Endothelial cell of umbilical vein (primary cell): ENCODE results near the gene MACROD2. TPM values are rescaled to one million over a fixed set of nuclear protein-coding genes. Genes with fewer than 3 reads are reported as not detected.
"Not testable (repeated sequence)": the region's sequence is repeated elsewhere in the genome, so short reads cannot be mapped to it uniquely, and the experiment has no call there.

Experiments used
- BruUV-seq: library from RNA; stranded (reverse); fragments of 400-500 nt; replicated peaks from 2 replicates; lab custom pipeline; 2021; lab: Mats Ljungman, UMichigan
- CTCF ChIA-PET: fragments of 300-600, 350-600 bp; sonication (Branson Sonifier 250); formaldehyde crosslinking; loops from one replicate; lab custom pipeline; 2021; ENCODE audit warnings: antibody characterized with exemption, inconsistent platforms; lab: Charles Lee
- POLR2A ChIA-PET: fragments of 300-600, 350-600 bp; sonication (Branson Sonifier 250); formaldehyde crosslinking; loops from one replicate; lab custom pipeline; 2021; ENCODE audit warnings: antibody characterized with exemption, inconsistent platforms; lab: Charles Lee
- DNase-seq: peaks from one replicate; pipeline ENCODE4 v3.0.0-alpha.2; 2011; ENCODE audit warnings: low read depth, low spot score
- FAIRE-seq: peaks from 2 replicates; lab custom pipeline; 2011; peaks lifted over from hg19 to GRCh38; lab: Jason Lieb, UNC
- H2AFZ ChIP-seq: 2 replicates; pipeline ENCODE4 v1.6.0; 2012; ENCODE audit warnings: low read depth, low read length, control low read depth, inconsistent platforms
- H3K27ac ChIP-seq: 2 replicates; pipeline ENCODE4 v1.5.1; 2011; ENCODE audit warnings: low read depth, mild to moderate bottlenecking, control low read depth, low read length, moderate library complexity; ENCODE audit not compliant: insufficient read depth
- H3K27me3 ChIP-seq, 2 experiments: 2 replicates each; pipeline versions ENCODE4 v1.6.0 to v1.6.1; 2011; ENCODE audit warnings: low read length in 2 of 2, mixed read lengths in 1 of 2; ENCODE audit not compliant: control insufficient read depth in 2 of 2, insufficient read depth in 2 of 2
- H3K36me3 ChIP-seq, 2 experiments: 2 replicates in 1 of 2; 3 replicates in 1 of 2; pipeline ENCODE4 v1.5.1; 2011; ENCODE audit warnings: low read length in 2 of 2, mild to moderate bottlenecking in 1 of 2, moderate library complexity in 1 of 2; ENCODE audit not compliant: control insufficient read depth in 2 of 2, insufficient read depth in 2 of 2; ENCODE audit errors: extremely low read depth in 1 of 2
- H3K4me1 ChIP-seq: 3 replicates; pipeline ENCODE4 v1.5.1; 2011; ENCODE audit warnings: mild to moderate bottlenecking, low read length; ENCODE audit not compliant: control insufficient read depth, insufficient read depth; ENCODE audit errors: extremely low read depth
- H3K4me2 ChIP-seq: 2 replicates; pipeline ENCODE4 v1.6.1; 2011; ENCODE audit warnings: low read length, control low read depth, mixed read lengths; ENCODE audit not compliant: insufficient read depth
- H3K4me3 ChIP-seq, 3 experiments: fragments of 200-600 bp in 1 of 3; sonication (generic), shearing (Covaris generic) in 1 of 3; replicated peaks in 1 of 3; 2 replicates each; pipeline ENCODE4 v1.5.1; 2011 to 2016; ENCODE audit warnings: control low read depth in 3 of 3, low read length in 3 of 3, mild to moderate bottlenecking in 2 of 3, inconsistent platforms in 1 of 3, low read depth in 1 of 3, moderate library complexity in 1 of 3; ENCODE audit not compliant: insufficient read depth in 1 of 3
- H3K79me2 ChIP-seq: 2 replicates; pipeline ENCODE4 v1.6.0; 2012; ENCODE audit warnings: low read length, inconsistent platforms; ENCODE audit not compliant: control insufficient read depth, insufficient read depth
- H3K9ac ChIP-seq: replicated peaks from 2 replicates; pipeline ENCODE3; 2011; ENCODE audit warnings: low read length, control low read depth; ENCODE audit not compliant: insufficient read depth; ENCODE audit errors: extremely low read depth
- H3K9me1 ChIP-seq: replicated peaks from 3 replicates; pipeline ENCODE4 v1.6.0; 2011; ENCODE audit warnings: mild to moderate bottlenecking, low read length; ENCODE audit not compliant: control insufficient read depth, insufficient read depth; ENCODE audit errors: extremely low read depth
- H3K9me3 ChIP-seq: replicated peaks from 2 replicates; pipeline ENCODE4 v1.5.1; 2012; ENCODE audit warnings: low read length, inconsistent platforms; ENCODE audit not compliant: control insufficient read depth, insufficient read depth
- H4K20me1 ChIP-seq: replicated peaks from 2 replicates; pipeline ENCODE3; 2011; ENCODE audit warnings: mild to moderate bottlenecking, low read length; ENCODE audit not compliant: control insufficient read depth, insufficient read depth; ENCODE audit errors: extremely low read depth
- CTCF ChIP-seq, 2 donors: IDR thresholded peaks; 1 replicate in 1 of 2; 2 replicates in 1 of 2; pipeline ENCODE4 v1.5.1; 2011; ENCODE audit warnings: low read length in 2 of 2, mild to moderate bottlenecking in 2 of 2, moderate library complexity in 2 of 2, control low read depth in 1 of 2, inconsistent platforms in 1 of 2, low read depth in 1 of 2; ENCODE audit not compliant: insufficient read depth in 1 of 2; ENCODE audit errors: extremely low read depth in 1 of 2
- EZH2 ChIP-seq: IDR thresholded peaks from 2 replicates; pipeline ENCODE4 v1.6.1; 2012; ENCODE audit warnings: borderline replicate concordance, low read depth, mild to moderate bottlenecking, moderate library complexity, low read length, inconsistent platforms; ENCODE audit not compliant: severe bottlenecking
- FOS ChIP-seq: IDR thresholded peaks from 2 replicates; pipeline ENCODE4 v1.6.1; 2011; ENCODE audit warnings: mild to moderate bottlenecking, low read length, moderate library complexity, borderline replicate concordance; ENCODE audit not compliant: insufficient read depth
- GATA2 ChIP-seq: IDR thresholded peaks from 2 replicates; pipeline ENCODE4 v1.7.0; 2011; ENCODE audit warnings: low read depth, mild to moderate bottlenecking, moderate library complexity, mixed read lengths, low read length; ENCODE audit not compliant: insufficient read length, insufficient read depth
- JUN ChIP-seq: IDR thresholded peaks from 2 replicates; pipeline ENCODE4 v1.6.1; 2011; ENCODE audit warnings: borderline replicate concordance, low read depth; ENCODE audit not compliant: insufficient read length, insufficient read depth
- MAX ChIP-seq: IDR thresholded peaks from 2 replicates; pipeline ENCODE4 v1.6.1; 2011; ENCODE audit not compliant: insufficient read depth, insufficient read length
- MYC ChIP-seq: IDR thresholded peaks from one replicate; pipeline ENCODE4 v1.6.1; 2011; ENCODE audit warnings: mild to moderate bottlenecking, low read depth, low read length
- POLR2A ChIP-seq: IDR thresholded peaks from 2 replicates; pipeline ENCODE4 v1.6.1; 2012; ENCODE audit warnings: low read depth, mild to moderate bottlenecking, control low read depth, low read length
- POLR2AphosphoS5 ChIP-seq: IDR thresholded peaks from 2 replicates; pipeline ENCODE4 v1.6.1; 2012; ENCODE audit warnings: low read depth, mild to moderate bottlenecking, control low read depth, low read length, moderate library complexity; ENCODE audit not compliant: insufficient read depth
- dilution Hi-C: fragments of 300-500 bp; cut with MboI; formaldehyde crosslinking; loops from one replicate; pipeline ENCODE4 v1.15.0; 2019; ENCODE audit warnings: low sequenced_read_pairs; ENCODE audit not compliant: extremely low pct_ligation_motif_present
- intact Hi-C: fragments of 100-400 bp; cut with micrococcal nuclease; formaldehyde crosslinking; loops from one replicate; pipeline ENCODE4 v1.10.0; 2022
- polyA plus RNA-seq, 4 experiments: library from polyadenylated mRNA; depleted of rRNA in 3 of 4; stranded (reverse) in 3 of 4; unstranded in 1 of 4; fragments of >200 nt; gene quantifications; 2 replicates each; pipeline versions ENCODE4 v1.2.1 to v1.2.3, GENCODE V29; 2011 to 2012; ENCODE audit warnings: missing spikeins in 1 of 4
- total RNA-seq: library from RNA; stranded (reverse); gene quantifications from 2 replicates; pipeline ENCODE4 v1.2.3, GENCODE V29; 2021

The MACROD2 gene
- total and polyA plus RNA-seq, 2 donors (not counting 3 experiments of a cell fraction or from before 2014, with no cell fraction given): 0.11 to 0.73 TPM

GRCh38 chr20:14226051-14227049 lies 231.0 kb downstream of the MACROD2 start:
- H3K9me1 ChIP-seq, intact Hi-C loops, H3K9me3 ChIP-seq, DNase-seq, dilution Hi-C loops, H3K36me3 ChIP-seq, FAIRE-seq, POLR2A ChIA-PET, CTCF ChIA-PET, H3K27me3 ChIP-seq, H3K4me1 ChIP-seq, BruUV-seq, H3K9ac ChIP-seq, H3K79me2 ChIP-seq, H4K20me1 ChIP-seq, H3K27ac ChIP-seq: not testable (repeated sequence)
- Histone ChIP-seq H3K4me2 (peak overlapping the region; percentile 12), H2AFZ (peak overlapping the region; percentile 27), H3K4me3 (peak overlapping the region in 1 of 3 experiments; percentile 5)

- intact Hi-C loops (no loop called here), dilution Hi-C loops (no loop called here)
- Histone ChIP-seq H3K4me3 (no peak overlapping the region), H3K9me3 (no peaks in the 10 kb centered on the region), H3K79me2 (no peaks in the 10 kb centered on the region), H3K4me2 (no peak overlapping the region), H2AFZ (no peak overlapping the region), H3K4me1 (no peaks in the 10 kb centered on the region), H3K9me1 (no peaks in the 10 kb centered on the region), H4K20me1 (no peaks in the 10 kb centered on the region), H3K27ac (no peak overlapping the region), H3K27me3 (no peaks in the 10 kb centered on the region), H3K36me3 (no peaks in the 10 kb centered on the region), H3K9ac (no peak overlapping the region)
- TF ChIP-seq JUN (no peak), MAX (no peak), CTCF (IDR thresholded peaks at IDR 0.05; ENCODE audit: extremely low read depth in 1 of 2, insufficient read depth in 1 of 2, low read depth in 1 of 2, low read length in 2 of 2) (no peak), POLR2AphosphoS5 (no peak), MYC (no peak), GATA2 (no peak), POLR2A (no peak), EZH2 (no peak), FOS (no peak)
- DNase-seq (no peak), FAIRE-seq (no peak)
- ChIA-PET POLR2A (no interaction called here), CTCF (no interaction called here)
- BruUV-seq: no TSS peak
These were observed 237.3 kb downstream of the MACROD2 start for GRCh38 chr20:14232650-14233049.
